ENCODE results near the gene ATG13. TPM values are rescaled to one million over a fixed set of nuclear protein-coding genes. Genes with fewer than 3 reads are reported as not detected.

ATG13 gene
- total RNA-seq, 2 donors from 2014 or later = 96.4 to 130 TPM

DNA sequence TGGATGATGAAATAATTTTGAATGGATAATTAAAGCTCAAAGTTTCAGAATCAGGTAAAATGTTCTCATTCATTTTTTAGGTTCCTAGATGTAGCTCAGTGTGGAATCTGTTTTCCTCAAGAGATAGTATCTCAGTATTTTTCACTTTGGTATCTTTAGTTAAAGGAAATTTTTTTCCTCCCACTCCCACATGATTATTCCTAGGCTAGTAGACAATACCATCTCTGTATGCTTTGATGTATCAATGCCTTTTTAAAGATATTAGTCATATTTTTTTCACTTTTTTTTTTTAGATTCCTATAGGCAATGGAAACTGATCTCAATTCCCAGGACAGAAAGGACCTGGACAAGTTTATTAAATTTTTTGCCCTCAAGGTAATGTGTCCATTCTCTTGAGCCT is 26.6 kb downstream of the ATG13 start:
- H3K4me3 Mint-ChIP-seq = no peak overlapping the region
- H3K4me3 ChIP-seq (ENCODE audit: low read length) = no peak overlapping the region
- DNase-seq = no peak
- TF ChIP-seq, protein P1, sequence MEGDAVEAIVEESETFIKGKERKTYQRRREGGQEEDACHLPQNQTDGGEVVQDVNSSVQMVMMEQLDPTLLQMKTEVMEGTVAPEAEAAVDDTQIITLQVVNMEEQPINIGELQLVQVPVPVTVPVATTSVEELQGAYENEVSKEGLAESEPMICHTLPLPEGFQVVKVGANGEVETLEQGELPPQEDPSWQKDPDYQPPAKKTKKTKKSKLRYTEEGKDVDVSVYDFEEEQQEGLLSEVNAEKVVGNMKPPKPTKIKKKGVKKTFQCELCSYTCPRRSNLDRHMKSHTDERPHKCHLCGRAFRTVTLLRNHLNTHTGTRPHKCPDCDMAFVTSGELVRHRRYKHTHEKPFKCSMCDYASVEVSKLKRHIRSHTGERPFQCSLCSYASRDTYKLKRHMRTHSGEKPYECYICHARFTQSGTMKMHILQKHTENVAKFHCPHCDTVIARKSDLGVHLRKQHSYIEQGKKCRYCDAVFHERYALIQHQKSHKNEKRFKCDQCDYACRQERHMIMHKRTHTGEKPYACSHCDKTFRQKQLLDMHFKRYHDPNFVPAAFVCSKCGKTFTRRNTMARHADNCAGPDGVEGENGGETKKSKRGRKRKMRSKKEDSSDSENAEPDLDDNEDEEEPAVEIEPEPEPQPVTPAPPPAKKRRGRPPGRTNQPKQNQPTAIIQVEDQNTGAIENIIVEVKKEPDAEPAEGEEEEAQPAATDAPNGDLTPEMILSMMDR (conservative IDR thresholded peaks at IDR 0.05) = no peak
- H3K9me3 Mint-ChIP-seq = peaks cover 11% of the 10 kb centered on the region
- H3K36me3 Mint-ChIP-seq (ENCODE audit: low read depth) = peaks cover 69% of the 10 kb centered on the region
- peaks cover 25% of the 10 kb centered on the region for H3K9me3 ChIP-seq (ENCODE audit: control insufficient read depth, low read length)
- no peak overlapping the region for H3K27ac Mint-ChIP-seq
- peaks cover 68% of the 10 kb centered on the region for H3K36me3 ChIP-seq (ENCODE audit: control insufficient read depth, insufficient read depth, low read length)
- H3K4me1 Mint-ChIP-seq = no peaks in the 10 kb centered on the region
- no peaks in the 10 kb centered on the region for H3K4me1 ChIP-seq (ENCODE audit: control insufficient read depth, insufficient read depth, low read length)
- no peak overlapping the region for H3K27ac ChIP-seq (ENCODE audit: low read depth, low read length)
- no peaks in the 10 kb centered on the region for H3K27me3 Mint-ChIP-seq (ENCODE audit: insufficient read depth)
- no peak overlapping the region for H3K9ac ChIP-seq (ENCODE audit: extremely low read depth, low read length, poor library complexity, severe bottlenecking)
- no peaks in the 10 kb centered on the region for H3K27me3 ChIP-seq (ENCODE audit: control insufficient read depth, insufficient read depth, low read length, poor library complexity, severe bottlenecking)

DNA sequence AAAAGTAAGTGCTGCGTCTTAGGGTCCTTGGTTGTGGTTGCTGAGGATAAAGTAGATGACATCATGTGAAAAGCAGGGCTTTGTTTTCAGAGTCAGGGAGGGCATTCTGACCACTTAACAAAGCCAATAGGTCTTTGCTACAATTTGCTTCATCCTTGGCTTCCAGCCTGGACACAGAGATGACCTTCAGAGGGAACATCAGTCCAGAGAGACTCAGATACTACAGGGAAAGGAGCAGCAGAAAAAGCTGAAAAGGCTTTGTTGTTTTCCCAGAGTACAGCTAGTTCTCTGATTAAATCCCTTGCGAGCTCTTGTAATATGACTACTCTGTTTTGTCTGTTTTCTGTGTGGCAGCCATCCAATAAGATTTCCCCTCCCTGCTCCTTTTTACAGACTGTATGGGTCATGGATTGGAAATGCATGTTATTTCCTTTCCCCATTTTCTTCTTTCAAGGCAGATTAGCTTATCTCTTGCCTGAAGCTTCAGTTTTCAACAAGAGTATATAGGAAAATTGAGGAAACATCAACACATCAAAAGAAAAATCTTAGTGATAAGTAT is 31.9 kb downstream of the ATG13 start:
- Mint-ChIP-seq H3K27ac (peak overlapping the region; percentile 14), H3K36me3 (ENCODE audit: low read depth) (peaks cover 67% of the 10 kb centered on the region), H3K9me3 (no peaks in the 10 kb centered on the region), H3K4me3 (no peak overlapping the region), H3K4me1 (no peaks in the 10 kb centered on the region), H3K27me3 (ENCODE audit: insufficient read depth) (no peaks in the 10 kb centered on the region)
- Histone ChIP-seq H3K9me3 (ENCODE audit: control insufficient read depth, low read length) (no peaks in the 10 kb centered on the region), H3K27me3 (ENCODE audit: control insufficient read depth, insufficient read depth, low read length, poor library complexity, severe bottlenecking) (no peaks in the 10 kb centered on the region), H3K36me3 (ENCODE audit: control insufficient read depth, insufficient read depth, low read length) (peaks cover 80% of the 10 kb centered on the region), H3K9ac (ENCODE audit: extremely low read depth, low read length, poor library complexity, severe bottlenecking) (no peak overlapping the region), H3K4me1 (ENCODE audit: control insufficient read depth, insufficient read depth, low read length) (no peaks in the 10 kb centered on the region), H3K4me3 (ENCODE audit: low read length) (no peak overlapping the region), H3K27ac (ENCODE audit: low read depth, low read length) (peak overlapping the region; percentile 45)
- no peak for DNase-seq
- 93 to 98% methylated on average over 2 of the region's 2 CpGs for WGBS, 2 experiments (ENCODE audit: insufficient coverage in 1 of 2, insufficient read length in 1 of 2)
- TF ChIP-seq, protein P1 (conservative IDR thresholded peaks at IDR 0.05) = no peak

DNA sequence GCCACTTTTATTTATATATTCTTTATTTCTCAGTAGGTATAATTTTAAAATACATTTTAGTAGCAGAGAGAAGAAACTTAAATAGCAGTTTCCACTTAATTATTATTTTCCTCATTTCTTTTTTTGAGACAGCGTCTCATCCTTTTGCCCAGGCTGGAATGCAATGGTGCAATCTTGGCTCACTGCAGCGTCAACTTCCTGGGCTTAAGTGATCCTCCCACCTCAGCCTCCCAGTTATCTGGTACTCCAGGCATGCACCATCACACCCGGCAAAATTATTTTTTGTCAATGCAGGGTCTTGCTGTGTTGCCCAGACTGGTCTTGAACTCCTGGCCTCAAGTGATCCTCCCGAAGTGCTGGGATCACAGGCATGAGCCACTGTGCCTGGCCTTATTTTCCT is 38.3 kb downstream of the ATG13 start:
- DNase-seq = no peak
- Mint-ChIP-seq H3K27me3 (ENCODE audit: insufficient read depth) (no peaks in the 10 kb centered on the region), H3K36me3 (ENCODE audit: low read depth) (peaks cover 79% of the 10 kb centered on the region), H3K9me3 (no peaks in the 10 kb centered on the region), H3K27ac (no peak overlapping the region), H3K4me3 (no peak overlapping the region), H3K4me1 (no peaks in the 10 kb centered on the region)
- Histone ChIP-seq H3K4me3 (ENCODE audit: low read length) (no peak overlapping the region), H3K27me3 (ENCODE audit: control insufficient read depth, insufficient read depth, low read length, poor library complexity, severe bottlenecking) (no peaks in the 10 kb centered on the region), H3K36me3 (ENCODE audit: control insufficient read depth, insufficient read depth, low read length) (peaks cover 92% of the 10 kb centered on the region), H3K9me3 (ENCODE audit: control insufficient read depth, low read length) (no peaks in the 10 kb centered on the region), H3K4me1 (ENCODE audit: control insufficient read depth, insufficient read depth, low read length) (no peaks in the 10 kb centered on the region), H3K9ac (ENCODE audit: extremely low read depth, low read length, poor library complexity, severe bottlenecking) (no peak overlapping the region), H3K27ac (ENCODE audit: low read depth, low read length) (no peak overlapping the region)
- 87 to 93% methylated on average over 4 of the region's 4 CpGs for WGBS, 2 experiments (ENCODE audit: insufficient coverage in 1 of 2, insufficient read length in 1 of 2)
- TF ChIP-seq, protein P1 (conservative IDR thresholded peaks at IDR 0.05) = no peak

Measured in endodermal cell (in vitro differentiated cells).